ENCODE measurements around the gene TPP2.

TPP2 gene

DNA sequence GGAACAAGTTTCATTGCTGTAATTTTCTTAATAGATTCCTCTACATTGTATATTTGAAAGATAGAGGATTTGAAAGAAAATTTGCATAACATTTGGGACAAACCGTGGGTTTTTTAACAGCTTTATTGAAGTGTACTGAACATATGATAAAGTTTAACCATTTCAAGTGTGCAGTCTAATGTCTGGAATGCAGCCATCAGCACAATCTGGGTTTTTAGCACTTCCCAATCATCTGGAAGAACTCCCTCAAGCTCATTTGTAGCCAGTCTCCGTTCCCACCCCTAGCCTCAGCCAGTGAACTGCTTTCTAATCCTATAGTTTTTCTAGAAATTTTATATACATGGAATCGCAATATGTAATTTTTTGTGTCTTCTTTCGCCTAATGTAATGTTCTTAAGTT is 85.4 kb downstream of the TPP2 start:
- no peak overlapping the region for H3K4me3 ChIP-seq (ENCODE audit: low read depth, low read length)
- DNase-seq = no peak
- WGBS (ENCODE audit: extremely low coverage, insufficient coverage, insufficient read length) = no CpG with 5 or more reads among the region's 4 CpGs

DNA sequence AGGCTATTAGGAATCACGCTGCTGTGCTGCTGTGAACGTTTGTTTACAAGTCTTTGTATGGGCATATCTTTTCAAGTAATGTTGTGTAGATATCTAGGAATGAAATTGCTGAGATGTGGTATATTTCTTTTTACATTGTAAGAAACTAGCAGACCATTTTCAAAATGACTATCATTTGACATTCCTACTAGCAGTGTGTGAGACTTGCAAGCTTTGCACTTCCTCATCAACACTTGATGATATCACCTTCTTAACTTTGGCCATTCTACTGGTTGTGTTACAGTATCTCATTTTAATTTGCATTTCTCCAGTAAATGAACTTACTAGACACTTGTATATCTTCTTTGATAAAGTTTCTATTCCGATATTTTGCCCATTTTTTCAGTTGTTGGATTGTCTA is 85.9 kb downstream of the TPP2 start:
- Histone ChIP-seq H3K79me1 (ENCODE audit: low read length) (no peaks in the 10 kb centered on the region), H3K9ac (ENCODE audit: low read length) (no peak overlapping the region), H2AK5ac (ENCODE audit: low read length) (no peak overlapping the region), H3K23ac (ENCODE audit: low read length) (no peak overlapping the region), H3K27me3 (ENCODE audit: insufficient read depth, low read length) (no peaks in the 10 kb centered on the region), H3K4me1 (ENCODE audit: control insufficient read depth in 1 of 2, insufficient read depth in 2 of 2, low read length in 2 of 2) (no peaks in the 10 kb centered on the region), H4K8ac (ENCODE audit: low read depth, low read length) (no peak overlapping the region), H3K36me3 (ENCODE audit: control insufficient read depth in 1 of 2, insufficient read depth in 2 of 2, low read length in 2 of 2) (peaks cover 2 to 7% of the 10 kb centered on the region in 2 experiments), H3K4me2 (ENCODE audit: low read length) (no peak overlapping the region), H4K91ac (ENCODE audit: low read depth, low read length) (no peak overlapping the region), H3K14ac (ENCODE audit: low read length) (no peak overlapping the region), H3K79me2 (ENCODE audit: control insufficient read depth, insufficient read depth, low read length, poor library complexity) (no peaks in the 10 kb centered on the region), H3K27ac (ENCODE audit: low read depth, low read length) (no peak overlapping the region), H2BK5ac (ENCODE audit: low read depth, low read length, poor library complexity) (no peak overlapping the region), H2BK12ac (ENCODE audit: low read length) (no peak overlapping the region), H4K12ac (ENCODE audit: low read depth, low read length) (no peak overlapping the region), H3K4me3 (ENCODE audit: low read depth, low read length) (no peak overlapping the region), H2BK120ac (ENCODE audit: insufficient read depth, low read length, poor library complexity) (no peak overlapping the region), H3K4ac (ENCODE audit: low read depth, low read length) (no peak overlapping the region), H3K18ac (ENCODE audit: low read length) (no peak overlapping the region), H3K9me3 (ENCODE audit: insufficient read depth, low read depth, low read length) (no peaks in the 10 kb centered on the region), H2AFZ (ENCODE audit: insufficient read depth, low read length, poor library complexity) (no peak overlapping the region)
- no peak for DNase-seq
- no CpG with 5 or more reads among the region's 3 CpGs for WGBS (ENCODE audit: extremely low coverage, insufficient coverage, insufficient read length)

More for the DNA sequence above, 85.4 kb downstream of the TPP2 start:
- no peak overlapping the region for H3K27ac ChIP-seq (ENCODE audit: low read depth, low read length)
- H3K4ac ChIP-seq (ENCODE audit: low read depth, low read length) = no peak overlapping the region
- H4K12ac ChIP-seq (ENCODE audit: low read depth, low read length) = no peak overlapping the region
- no peak overlapping the region for H3K23ac ChIP-seq (ENCODE audit: low read length)
- H2BK5ac ChIP-seq (ENCODE audit: low read depth, low read length, poor library complexity) = no peak overlapping the region
- H3K27me3 ChIP-seq (ENCODE audit: insufficient read depth, low read length) = no peaks in the 10 kb centered on the region
- H2AFZ ChIP-seq (ENCODE audit: insufficient read depth, low read length, poor library complexity) = no peak overlapping the region
- no peak overlapping the region for H4K91ac ChIP-seq (ENCODE audit: low read depth, low read length)
- no peak overlapping the region for H2BK120ac ChIP-seq (ENCODE audit: insufficient read depth, low read length, poor library complexity)
- H3K79me2 ChIP-seq (ENCODE audit: control insufficient read depth, insufficient read depth, low read length, poor library complexity) = no peaks in the 10 kb centered on the region
- H2AK5ac ChIP-seq (ENCODE audit: low read length) = no peak overlapping the region
- H4K8ac ChIP-seq (ENCODE audit: low read depth, low read length) = no peak overlapping the region
- no peaks in the 10 kb centered on the region for H3K4me1 ChIP-seq (ENCODE audit: control insufficient read depth in 1 of 2, insufficient read depth in 2 of 2, low read length in 2 of 2)
- H3K9ac ChIP-seq (ENCODE audit: low read length) = no peak overlapping the region
- H2BK12ac ChIP-seq (ENCODE audit: low read length) = no peak overlapping the region
- no peaks in the 10 kb centered on the region for H3K9me3 ChIP-seq (ENCODE audit: insufficient read depth, low read depth, low read length)
- no peak overlapping the region for H3K18ac ChIP-seq (ENCODE audit: low read length)
- H3K14ac ChIP-seq (ENCODE audit: low read length) = no peak overlapping the region
- H3K4me2 ChIP-seq (ENCODE audit: low read length) = no peak overlapping the region
- no peaks in the 10 kb centered on the region for H3K79me1 ChIP-seq (ENCODE audit: low read length)
- H3K36me3 ChIP-seq (ENCODE audit: control insufficient read depth in 1 of 2, insufficient read depth in 2 of 2, low read length in 2 of 2) = peaks cover 3 to 9% of the 10 kb centered on the region in 2 experiments

DNA sequence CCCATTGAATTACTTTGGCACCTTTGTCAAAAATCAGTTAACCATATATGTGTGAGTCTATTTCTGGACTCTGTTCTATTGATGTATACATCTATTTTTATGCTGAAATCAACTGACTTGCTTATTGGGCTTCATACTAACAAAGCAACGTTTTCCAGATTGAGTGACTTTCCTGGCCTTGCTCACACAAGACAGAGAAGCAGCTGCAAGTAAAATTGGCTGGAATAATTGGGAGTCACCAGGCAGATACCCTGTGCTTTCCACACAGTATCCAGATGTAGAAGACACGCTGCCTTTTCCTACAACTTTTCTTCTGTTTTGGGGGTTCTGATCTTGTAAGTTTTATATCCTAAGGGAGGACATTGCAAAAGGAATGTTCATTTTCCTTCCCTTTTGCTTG is 86.9 kb downstream of the TPP2 start:
- H3K36me3 ChIP-seq (ENCODE audit: control insufficient read depth in 1 of 2, insufficient read depth in 2 of 2, low read length in 2 of 2) = peaks cover 0 to 5% of the 10 kb centered on the region in 2 experiments
- H3K4me2 ChIP-seq (ENCODE audit: low read length) = no peak overlapping the region
- H3K9me3 ChIP-seq (ENCODE audit: insufficient read depth, low read depth, low read length) = no peaks in the 10 kb centered on the region
- H3K23ac ChIP-seq (ENCODE audit: low read length) = no peak overlapping the region
- H3K18ac ChIP-seq (ENCODE audit: low read length) = no peak overlapping the region
- H3K4me1 ChIP-seq (ENCODE audit: control insufficient read depth in 1 of 2, insufficient read depth in 2 of 2, low read length in 2 of 2) = no peaks in the 10 kb centered on the region
- no peak overlapping the region for H2AFZ ChIP-seq (ENCODE audit: insufficient read depth, low read length, poor library complexity)
- H3K14ac ChIP-seq (ENCODE audit: low read length) = no peak overlapping the region
- H2BK120ac ChIP-seq (ENCODE audit: insufficient read depth, low read length, poor library complexity) = no peak overlapping the region
- WGBS (ENCODE audit: extremely low coverage, insufficient coverage, insufficient read length) = no CpG with 5 or more reads among the region's 2 CpGs
- H3K4ac ChIP-seq (ENCODE audit: low read depth, low read length) = no peak overlapping the region
- no peaks in the 10 kb centered on the region for H3K79me2 ChIP-seq (ENCODE audit: control insufficient read depth, insufficient read depth, low read length, poor library complexity)
- H3K27me3 ChIP-seq (ENCODE audit: insufficient read depth, low read length) = no peaks in the 10 kb centered on the region
- H2BK5ac ChIP-seq (ENCODE audit: low read depth, low read length, poor library complexity) = no peak overlapping the region
- H2AK5ac ChIP-seq (ENCODE audit: low read length) = no peak overlapping the region
- no peak overlapping the region for H2BK12ac ChIP-seq (ENCODE audit: low read length)
- H3K79me1 ChIP-seq (ENCODE audit: low read length) = no peaks in the 10 kb centered on the region
- no peak for DNase-seq
- no peak overlapping the region for H4K8ac ChIP-seq (ENCODE audit: low read depth, low read length)
- H3K4me3 ChIP-seq (ENCODE audit: low read depth, low read length) = no peak overlapping the region
- no peak overlapping the region for H4K12ac ChIP-seq (ENCODE audit: low read depth, low read length)
- no peak overlapping the region for H3K9ac ChIP-seq (ENCODE audit: low read length)
- H4K91ac ChIP-seq (ENCODE audit: low read depth, low read length) = no peak overlapping the region
- no peak overlapping the region for H3K27ac ChIP-seq (ENCODE audit: low read depth, low read length)

DNA sequence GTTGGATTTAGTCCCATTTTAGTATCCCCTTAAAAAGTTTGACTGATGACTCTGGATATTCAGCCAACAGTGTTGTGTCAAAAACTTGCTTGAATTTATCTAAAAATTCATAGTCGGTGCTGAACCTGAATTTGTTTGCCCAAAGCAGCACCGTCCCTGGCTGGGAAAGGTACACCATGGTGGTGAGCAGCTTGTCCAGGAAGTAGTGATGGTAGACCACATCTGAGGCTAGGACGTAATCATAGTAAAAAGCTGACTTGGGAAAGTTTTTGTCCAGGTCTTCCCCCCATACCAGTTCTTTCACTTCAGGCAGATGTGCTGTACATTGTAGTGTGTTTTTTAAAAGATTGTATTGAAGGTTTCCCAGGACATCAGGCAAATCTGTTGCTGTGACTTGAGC is 89.2 kb downstream of the TPP2 start:
- Histone ChIP-seq H3K18ac (ENCODE audit: low read length) (no peak overlapping the region), H3K4me3 (ENCODE audit: low read depth, low read length) (no peak overlapping the region), H4K91ac (ENCODE audit: low read depth, low read length) (no peak overlapping the region), H4K12ac (ENCODE audit: low read depth, low read length) (no peak overlapping the region), H3K9me3 (ENCODE audit: insufficient read depth, low read depth, low read length) (peaks cover 1% of the 10 kb centered on the region), H3K14ac (ENCODE audit: low read length) (no peak overlapping the region), H3K27ac (ENCODE audit: low read depth, low read length) (no peak overlapping the region), H3K79me1 (ENCODE audit: low read length) (no peaks in the 10 kb centered on the region), H2AK5ac (ENCODE audit: low read length) (no peak overlapping the region), H3K9ac (ENCODE audit: low read length) (no peak overlapping the region), H3K4me2 (ENCODE audit: low read length) (no peak overlapping the region), H3K36me3 (ENCODE audit: control insufficient read depth in 1 of 2, insufficient read depth in 2 of 2, low read length in 2 of 2) (no peaks in the 10 kb centered on the region), H3K79me2 (ENCODE audit: control insufficient read depth, insufficient read depth, low read length, poor library complexity) (no peaks in the 10 kb centered on the region), H2BK5ac (ENCODE audit: low read depth, low read length, poor library complexity) (no peak overlapping the region), H2BK120ac (ENCODE audit: insufficient read depth, low read length, poor library complexity) (no peak overlapping the region), H2AFZ (ENCODE audit: insufficient read depth, low read length, poor library complexity) (no peak overlapping the region), H3K4ac (ENCODE audit: low read depth, low read length) (no peak overlapping the region), H3K27me3 (ENCODE audit: insufficient read depth, low read length) (no peaks in the 10 kb centered on the region), H4K8ac (ENCODE audit: low read depth, low read length) (no peak overlapping the region), H3K4me1 (ENCODE audit: control insufficient read depth in 1 of 2, insufficient read depth in 2 of 2, low read length in 2 of 2) (no peaks in the 10 kb centered on the region), H2BK12ac (ENCODE audit: low read length) (no peak overlapping the region), H3K23ac (ENCODE audit: low read length) (no peak overlapping the region)
- no peak for DNase-seq
- no CpG with 5 or more reads among the region's 3 CpGs for WGBS (ENCODE audit: extremely low coverage, insufficient coverage, insufficient read length)
